ENCODE measurements around the gene PCP4. TPM values are rescaled to one million over a fixed set of nuclear protein-coding genes. Genes with fewer than 3 reads are reported as not detected.

Gene PCP4
- total RNA-seq, 2 experiments from 2014 or later, result not detected

Other genes starting within 250 kb of the PCP4 start
- gene IGSF5, start 122.3 kb upstream of the PCP4 start, total RNA-seq, result not detected